Brain microvascular endothelial cell (primary cell): ENCODE results near the gene TF.

Experiments used
- DNase-seq: peaks from one replicate; pipeline ENCODE4 v3.0.0-alpha.2; 2020
- H3K27ac ChIP-seq: fragments of 250-450 bp; sonication (Bioruptor Pico); 2 replicates; pipeline ENCODE4 v1.5.1; 2020; ENCODE audit warnings: mild to moderate bottlenecking, moderate library complexity
- H3K27me3 ChIP-seq: fragments of 250-450 bp; sonication (Bioruptor Pico); replicated peaks from 2 replicates; pipeline ENCODE4 v1.5.1; 2020; ENCODE audit warnings: mild to moderate bottlenecking
- H3K36me3 ChIP-seq: fragments of 250-450 bp; sonication (Bioruptor Pico); replicated peaks from 2 replicates; pipeline ENCODE4 v1.5.1; 2020; ENCODE audit warnings: mild to moderate bottlenecking
- H3K4me3 ChIP-seq: 2 replicates; pipeline ENCODE4 v1.5.1; 2011; ENCODE audit warnings: low read depth, mild to moderate bottlenecking, control low read depth, low read length, moderate library complexity
- CTCF ChIP-seq: IDR thresholded peaks from 2 replicates; pipeline ENCODE4 v1.5.1; 2011; ENCODE audit warnings: low read depth, mild to moderate bottlenecking, moderate library complexity, low read length, control low read depth, inconsistent platforms; ENCODE audit errors: missing control alignments
- in situ Hi-C: cut with HindIII; loops from 2 replicates; pipeline ENCODE4 v1.10.0; 2017; ENCODE audit warnings: low sequenced_read_pairs, low pct_ligation_motif_present

Gene TF

GRCh38 chr3:133824961-133825485 lies 78.8 kb downstream of the TF start:
- Histone ChIP-seq H3K36me3 (peaks cover 30% of the 10 kb centered on the region), H3K4me3 (no peak overlapping the region), H3K27ac (no peak overlapping the region), H3K27me3 (no peaks in the 10 kb centered on the region)
- in situ Hi-C loops = no loop called here
- DNase-seq = no peak
- no peak for TF ChIP-seq CTCF

- DNase-seq = no peak
Measured at GRCh38 chr3:133825969-133826727, 80.0 kb downstream of the TF start.

GRCh38 chr3:133827136-133827535 lies 80.9 kb downstream of the TF start:
- TF ChIP-seq CTCF = no peak
- no peak for DNase-seq
- in situ Hi-C loops = no loop called here

More at GRCh38 chr3:133825969-133826727, 80.0 kb downstream of the TF start:
- peaks cover 19% of the 10 kb centered on the region for H3K36me3 ChIP-seq
- no peaks in the 10 kb centered on the region for H3K27me3 ChIP-seq
- no peak overlapping the region for H3K4me3 ChIP-seq
- in situ Hi-C loops = no loop called here
- no peak overlapping the region for H3K27ac ChIP-seq
- no peak for TF ChIP-seq CTCF

GRCh38 chr3:133827684-133828083 lies 81.5 kb downstream of the TF start:
- H3K4me3 ChIP-seq = no peak overlapping the region
- no peak overlapping the region for H3K27ac ChIP-seq
- H3K27me3 ChIP-seq = no peaks in the 10 kb centered on the region
- TF ChIP-seq CTCF = no peak
- H3K36me3 ChIP-seq = peaks cover 4% of the 10 kb centered on the region
- in situ Hi-C loops = no loop called here
- no peak for DNase-seq

More at GRCh38 chr3:133827136-133827535, 80.9 kb downstream of the TF start:
- Histone ChIP-seq H3K36me3 (peaks cover 9% of the 10 kb centered on the region), H3K4me3 (no peak overlapping the region), H3K27me3 (no peaks in the 10 kb centered on the region), H3K27ac (no peak overlapping the region)

GRCh38 chr3:133828576-133829309 lies 82.5 kb downstream of the TF start:
- no peak for TF ChIP-seq CTCF
- in situ Hi-C loops = no loop called here
- H3K4me3 ChIP-seq = no peak overlapping the region
- H3K36me3 ChIP-seq = peaks cover 2% of the 10 kb centered on the region
- H3K27ac ChIP-seq = no peak overlapping the region
- no peak for DNase-seq
- no peaks in the 10 kb centered on the region for H3K27me3 ChIP-seq
